SK-N-SH (cell line): ENCODE measurements around the gene CRYAA. TPM values are rescaled to one million over a fixed set of nuclear protein-coding genes. Genes with fewer than 3 reads are reported as not detected.

Experiments
- CTCF ChIA-PET: fragments of 300-600, 350-600 bp; formaldehyde crosslinking; extraction: SDS; loops from one replicate; lab custom pipeline; 2021; lab: Yijun Ruan, JAX
- POLR2A ChIA-PET: fragments of 350-600 bp; sonication (Branson Sonifier 250); formaldehyde crosslinking; extraction: SDS; loops from one replicate; lab custom pipeline; 2020; ENCODE audit warnings: antibody characterized with exemption, inconsistent platforms; lab: Yijun Ruan, JAX
- DNase-seq: peaks from one replicate; pipeline ENCODE4 v3.0.0; 2012
- H2AFZ ChIP-seq: fragments of 200-600 bp; sonication (generic); 2 replicates; pipeline ENCODE4 v1.8.1; 2016; ENCODE audit warnings: antibody characterized with exemption, mild to moderate bottlenecking, low read depth
- H3F3A ChIP-seq: fragments of 200-600 bp; sonication (generic); replicated peaks from 2 replicates; pipeline ENCODE3; 2016; ENCODE audit warnings: antibody characterized with exemption, mild to moderate bottlenecking; ENCODE audit not compliant: insufficient read depth
- H3K27ac ChIP-seq, 2 experiments: fragments of 200-500 bp in 1 of 2; fragments of 200-600 bp in 1 of 2; sonication (Bioruptor generic) in 1 of 2; sonication (generic), shearing (Covaris generic) in 1 of 2; 2 replicates each; pipeline versions ENCODE4 v1.5.1 to v1.6.1; 2014 to 2016; ENCODE audit warnings: low read depth in 2 of 2, inconsistent platforms in 1 of 2, low read length in 1 of 2, mild to moderate bottlenecking in 1 of 2, mixed read lengths in 1 of 2
- H3K27me3 ChIP-seq: fragments of 200-600 bp; sonication (generic), shearing (Covaris generic); 2 replicates; pipeline ENCODE4 v1.6.1; 2016; ENCODE audit warnings: mixed run types; ENCODE audit not compliant: insufficient read depth
- H3K36me3 ChIP-seq, 2 experiments: fragments of 200-500 bp in 1 of 2; fragments of 200-600 bp in 1 of 2; sonication (Bioruptor generic) in 1 of 2; sonication (generic) in 1 of 2; replicated peaks in 1 of 2; 2 replicates each; pipeline versions ENCODE3 to v1.5.1; 2014 to 2016; ENCODE audit warnings: low read length in 1 of 2, mild to moderate bottlenecking in 1 of 2; ENCODE audit not compliant: insufficient read depth in 2 of 2, control insufficient read depth in 1 of 2
- H3K4me1 ChIP-seq, 2 experiments: fragments of 200-500 bp in 1 of 2; fragments of 200-600 bp in 1 of 2; sonication (Bioruptor generic) in 1 of 2; sonication (generic), shearing (Covaris generic) in 1 of 2; 2 replicates each; pipeline versions ENCODE4 v1.5.1 to v1.6.1; 2014 to 2016; ENCODE audit warnings: low read depth in 1 of 2, low read length in 1 of 2, mixed run types in 1 of 2; ENCODE audit not compliant: insufficient read depth in 2 of 2, control insufficient read depth in 1 of 2
- H3K4me2 ChIP-seq: fragments of 200-600 bp; sonication (generic), shearing (Covaris generic); 2 replicates; pipeline ENCODE4 v1.6.1; 2017; ENCODE audit warnings: mixed run types
- H3K4me3 ChIP-seq, 2 experiments: fragments of 200-500 bp in 1 of 2; fragments of 200-600 bp in 1 of 2; sonication (Bioruptor generic) in 1 of 2; sonication (generic), shearing (Covaris generic) in 1 of 2; 2 replicates each; pipeline versions ENCODE4 v1.5.1 to v1.8.1; 2014 to 2016; ENCODE audit warnings: low read depth in 2 of 2, inconsistent platforms in 1 of 2, low read length in 1 of 2, mild to moderate bottlenecking in 1 of 2, mixed read lengths in 1 of 2, moderate library complexity in 1 of 2
- H3K79me2 ChIP-seq: fragments of 200-600 bp; sonication (generic); 2 replicates; pipeline ENCODE4 v1.8.1; 2017; ENCODE audit warnings: mild to moderate bottlenecking; ENCODE audit not compliant: insufficient read depth
- H3K9ac ChIP-seq: fragments of 200-600 bp; sonication (generic); 2 replicates; pipeline ENCODE4 v1.6.1; 2017; ENCODE audit warnings: mixed run types
- H3K9me2 ChIP-seq: fragments of 200-600 bp; sonication (generic); 2 replicates; pipeline ENCODE4 v1.6.1; 2017; ENCODE audit warnings: mixed run types
- H3K9me3 ChIP-seq: fragments of 200-600 bp; sonication (generic); 2 replicates; pipeline ENCODE4 v1.6.1; 2017; ENCODE audit warnings: mixed run types, mild to moderate bottlenecking, moderate library complexity
- H4K20me1 ChIP-seq: fragments of 200-600 bp; sonication (generic); 2 replicates; pipeline ENCODE4 v1.6.1; 2017; ENCODE audit warnings: mild to moderate bottlenecking, mixed run types; ENCODE audit not compliant: insufficient read depth
- EP300 ChIP-seq, 2 experiments: IDR thresholded peaks; 2 replicates each; pipeline versions ENCODE4 v1.4.0 to v1.6.1; 2012; ENCODE audit warnings: borderline replicate concordance in 1 of 2, low read depth in 1 of 2, low read length in 1 of 2
- FOSL2 ChIP-seq: IDR thresholded peaks from 2 replicates; pipeline ENCODE4 v1.4.0; 2012; ENCODE audit warnings: low read depth, mild to moderate bottlenecking, moderate library complexity, borderline replicate concordance
- FOXM1 ChIP-seq: IDR thresholded peaks from 2 replicates; pipeline ENCODE4 v1.4.0; 2012; ENCODE audit warnings: low read depth, mild to moderate bottlenecking
- IRF3 ChIP-seq: fragments of 150-350 bp; IDR thresholded peaks from 2 replicates; pipeline ENCODE4 v1.6.1; 2016; ENCODE audit warnings: mild to moderate bottlenecking, low read depth, low read length
- JUND ChIP-seq: IDR thresholded peaks from 2 replicates; pipeline ENCODE4 v1.4.0; 2012
- MEF2A ChIP-seq: IDR thresholded peaks from 2 replicates; pipeline ENCODE4 v1.4.0; 2012; ENCODE audit warnings: low read depth, borderline replicate concordance
- NFIC ChIP-seq: IDR thresholded peaks from 2 replicates; pipeline ENCODE4 v1.4.0; 2012; ENCODE audit warnings: borderline replicate concordance
- NRF1 ChIP-seq: IDR thresholded peaks from 2 replicates; pipeline ENCODE4 v1.6.1; 2012; ENCODE audit warnings: low read depth, mild to moderate bottlenecking, low read length
- POLR2AphosphoS5 ChIP-seq: IDR thresholded peaks from 2 replicates; pipeline ENCODE4 v1.6.1; 2012; ENCODE audit warnings: low read depth, low read length
- RFX5 ChIP-seq: IDR thresholded peaks from 2 replicates; pipeline ENCODE4 v1.6.1; 2012; ENCODE audit warnings: mild to moderate bottlenecking, improper control_type of control experiment, low read length
- RXRA ChIP-seq: IDR thresholded peaks from 2 replicates; pipeline ENCODE4 v1.4.0; 2012; ENCODE audit warnings: low read depth, mild to moderate bottlenecking, borderline replicate concordance
- SIN3A ChIP-seq: IDR thresholded peaks from 2 replicates; pipeline ENCODE4 v1.6.1; 2012; ENCODE audit warnings: low read depth, mild to moderate bottlenecking, low read length, moderate library complexity, borderline replicate concordance
- SMC3 ChIP-seq: IDR thresholded peaks from 2 replicates; pipeline ENCODE4 v1.6.1; 2012; ENCODE audit warnings: low read depth, low read length, improper control_type of control experiment
- TAF1 ChIP-seq: IDR thresholded peaks from 2 replicates; pipeline ENCODE4 v1.6.1; 2012; ENCODE audit warnings: low read depth, mild to moderate bottlenecking, low read length, moderate library complexity, borderline replicate concordance
- YY1 ChIP-seq: IDR thresholded peaks from 2 replicates; pipeline ENCODE4 v1.4.0; 2012; ENCODE audit warnings: low read depth, mild to moderate bottlenecking
- WGBS: methylation state at CpG from one replicate; pipeline ENCODE4 v1.1.6; 2017; ENCODE audit warnings: low lambda C conversion rate; 5-methylcytosine and 5-hydroxymethylcytosine counted together
- polyA plus RNA-seq, 3 experiments: library from polyadenylated mRNA; depleted of rRNA; stranded (reverse); fragments of >200 nt; gene quantifications; 2 replicates each; pipeline ENCODE4 v1.2.3, GENCODE V29; 2012
- TF ChIP-seq, protein P1 (sequence below): fragments of 200-600 bp; sonication (generic); IDR thresholded peaks from 2 replicates; pipeline ENCODE4 v1.6.1; 2017; ENCODE audit warnings: antibody characterized with exemption, mild to moderate bottlenecking, moderate library complexity
- TF ChIP-seq, protein P2 (sequence below): IDR thresholded peaks from 2 replicates; pipeline ENCODE4 v1.6.1; 2012; ENCODE audit warnings: mild to moderate bottlenecking, low read depth, low read length, moderate library complexity

CRYAA gene
- polyA plus RNA-seq, 1 of the 3 experiments (the other 2 are of a cell fraction), result not detected

GRCh38 chr21:43196826-43197225 is 28.0 kb downstream of the CRYAA start:
- Histone ChIP-seq H3K9ac (no peak overlapping the region), H3K36me3 (no peaks in the 10 kb centered on the region), H3F3A (no peaks in the 10 kb centered on the region), H3K79me2 (no peaks in the 10 kb centered on the region), H3K4me1 (no peaks in the 10 kb centered on the region; a peak in 1 of 4 replicates), H2AFZ (no peak overlapping the region), H3K27me3 (no peaks in the 10 kb centered on the region), H3K4me2 (no peak overlapping the region), H3K9me2 (no peaks in the 10 kb centered on the region), H3K27ac (no peak overlapping the region), H3K4me3 (no peak overlapping the region), H3K9me3 (peaks cover 25% of the 10 kb centered on the region), H4K20me1 (no peaks in the 10 kb centered on the region)
- 70% methylated on average over 6 of the region's 6 CpGs for WGBS
- TF ChIP-seq YY1 (no peak), RFX5 (no peak), SMC3 (no peak), SIN3A (no peak), NFIC (no peak), FOSL2 (no peak), NRF1 (no peak), FOXM1 (no peak), TAF1 (no peak), RXRA (no peak), POLR2AphosphoS5 (no peak), EP300 (IDR thresholded peaks at IDR 0.05; ENCODE audit: borderline replicate concordance in 1 of 2, low read depth in 1 of 2, low read length in 1 of 2) (no peak)
- TF ChIP-seq, protein P1, sequence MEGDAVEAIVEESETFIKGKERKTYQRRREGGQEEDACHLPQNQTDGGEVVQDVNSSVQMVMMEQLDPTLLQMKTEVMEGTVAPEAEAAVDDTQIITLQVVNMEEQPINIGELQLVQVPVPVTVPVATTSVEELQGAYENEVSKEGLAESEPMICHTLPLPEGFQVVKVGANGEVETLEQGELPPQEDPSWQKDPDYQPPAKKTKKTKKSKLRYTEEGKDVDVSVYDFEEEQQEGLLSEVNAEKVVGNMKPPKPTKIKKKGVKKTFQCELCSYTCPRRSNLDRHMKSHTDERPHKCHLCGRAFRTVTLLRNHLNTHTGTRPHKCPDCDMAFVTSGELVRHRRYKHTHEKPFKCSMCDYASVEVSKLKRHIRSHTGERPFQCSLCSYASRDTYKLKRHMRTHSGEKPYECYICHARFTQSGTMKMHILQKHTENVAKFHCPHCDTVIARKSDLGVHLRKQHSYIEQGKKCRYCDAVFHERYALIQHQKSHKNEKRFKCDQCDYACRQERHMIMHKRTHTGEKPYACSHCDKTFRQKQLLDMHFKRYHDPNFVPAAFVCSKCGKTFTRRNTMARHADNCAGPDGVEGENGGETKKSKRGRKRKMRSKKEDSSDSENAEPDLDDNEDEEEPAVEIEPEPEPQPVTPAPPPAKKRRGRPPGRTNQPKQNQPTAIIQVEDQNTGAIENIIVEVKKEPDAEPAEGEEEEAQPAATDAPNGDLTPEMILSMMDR, result no peak
- TF ChIP-seq, protein P2, sequence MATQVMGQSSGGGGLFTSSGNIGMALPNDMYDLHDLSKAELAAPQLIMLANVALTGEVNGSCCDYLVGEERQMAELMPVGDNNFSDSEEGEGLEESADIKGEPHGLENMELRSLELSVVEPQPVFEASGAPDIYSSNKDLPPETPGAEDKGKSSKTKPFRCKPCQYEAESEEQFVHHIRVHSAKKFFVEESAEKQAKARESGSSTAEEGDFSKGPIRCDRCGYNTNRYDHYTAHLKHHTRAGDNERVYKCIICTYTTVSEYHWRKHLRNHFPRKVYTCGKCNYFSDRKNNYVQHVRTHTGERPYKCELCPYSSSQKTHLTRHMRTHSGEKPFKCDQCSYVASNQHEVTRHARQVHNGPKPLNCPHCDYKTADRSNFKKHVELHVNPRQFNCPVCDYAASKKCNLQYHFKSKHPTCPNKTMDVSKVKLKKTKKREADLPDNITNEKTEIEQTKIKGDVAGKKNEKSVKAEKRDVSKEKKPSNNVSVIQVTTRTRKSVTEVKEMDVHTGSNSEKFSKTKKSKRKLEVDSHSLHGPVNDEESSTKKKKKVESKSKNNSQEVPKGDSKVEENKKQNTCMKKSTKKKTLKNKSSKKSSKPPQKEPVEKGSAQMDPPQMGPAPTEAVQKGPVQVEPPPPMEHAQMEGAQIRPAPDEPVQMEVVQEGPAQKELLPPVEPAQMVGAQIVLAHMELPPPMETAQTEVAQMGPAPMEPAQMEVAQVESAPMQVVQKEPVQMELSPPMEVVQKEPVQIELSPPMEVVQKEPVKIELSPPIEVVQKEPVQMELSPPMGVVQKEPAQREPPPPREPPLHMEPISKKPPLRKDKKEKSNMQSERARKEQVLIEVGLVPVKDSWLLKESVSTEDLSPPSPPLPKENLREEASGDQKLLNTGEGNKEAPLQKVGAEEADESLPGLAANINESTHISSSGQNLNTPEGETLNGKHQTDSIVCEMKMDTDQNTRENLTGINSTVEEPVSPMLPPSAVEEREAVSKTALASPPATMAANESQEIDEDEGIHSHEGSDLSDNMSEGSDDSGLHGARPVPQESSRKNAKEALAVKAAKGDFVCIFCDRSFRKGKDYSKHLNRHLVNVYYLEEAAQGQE, result no peak
- ChIA-PET POLR2A (no interaction called here), CTCF (no interaction called here)
- no peak for DNase-seq

GRCh38 chr21:43198376-43198775 is 29.6 kb downstream of the CRYAA start:
- Histone ChIP-seq H3K4me2 (no peak overlapping the region), H3K27me3 (no peaks in the 10 kb centered on the region; the same call in 1 of the 2 replicates), H3K27ac (no peak overlapping the region)
- POLR2A ChIA-PET, result no interaction called here
- TF ChIP-seq JUND (no peak), MEF2A (no peak), IRF3 (no peak)
- TF ChIP-seq, all 33 proteins: peak for 0
- Histone ChIP-seq H4K20me1 (no peaks in the 10 kb centered on the region), H3F3A (no peaks in the 10 kb centered on the region), H3K9me2 (no peaks in the 10 kb centered on the region), H2AFZ (no peak overlapping the region), H3K4me1 (no peaks in the 10 kb centered on the region; a peak in 1 of 4 replicates), H3K9me3 (peaks cover 28% of the 10 kb centered on the region), H3K36me3 (no peaks in the 10 kb centered on the region), H3K79me2 (no peaks in the 10 kb centered on the region), H3K9ac (no peak overlapping the region), H3K4me3 (no peak overlapping the region)
- DNase-seq, result no peak
- 55% methylated on average over 2 of the region's 2 CpGs for WGBS
- CTCF ChIA-PET, result no interaction called here
